ENCODE results near the gene RNF13.

The RNF13 gene

GRCh38 chr3:150006794-150007193 is 193.8 kb downstream of the RNF13 start:
- DNase-seq, result no peak
